GM18907 (cell line): ENCODE data around the gene MYOM3.

Experiments
- ATAC-seq: cut with Tn5 transposase; IDR thresholded peaks from one replicate; pipeline ENCODE4 v1.9.1; 2021; ENCODE audit warnings: mild to moderate bottlenecking, moderate library complexity; ENCODE audit not compliant: unreplicated experiment

MYOM3 gene

DNA sequence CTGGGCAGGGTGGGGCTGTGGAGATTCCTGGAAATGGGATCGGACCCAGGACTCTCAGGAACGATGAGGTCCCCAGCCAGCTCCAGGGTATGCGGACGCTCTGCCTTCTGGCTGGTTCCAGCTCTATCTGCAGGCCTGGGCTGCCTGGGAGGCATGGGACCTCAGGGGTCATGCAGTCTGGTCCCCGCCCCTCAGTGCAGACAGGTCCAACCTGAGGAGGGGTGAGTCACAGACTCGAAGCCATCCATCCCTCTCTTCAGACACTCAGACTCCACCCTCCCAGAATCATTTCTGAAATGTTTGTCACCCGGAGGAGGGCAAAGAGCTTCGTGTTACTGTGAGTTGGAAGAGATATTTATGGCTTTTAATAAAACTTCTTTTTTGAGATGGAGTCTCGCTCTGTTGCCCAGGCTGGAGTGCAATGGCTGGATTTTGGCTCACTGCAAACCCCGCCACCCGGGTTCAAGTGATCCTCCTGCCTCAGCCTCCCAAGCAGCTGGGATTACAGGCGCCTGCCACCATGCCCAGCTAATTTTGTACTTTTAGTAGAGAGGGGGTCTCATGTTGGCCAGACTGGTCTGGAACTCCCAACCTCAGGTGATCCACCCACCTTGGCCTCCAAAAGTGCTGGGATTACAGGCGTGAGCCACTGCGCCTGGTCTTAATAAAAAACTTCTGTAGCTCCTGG is 5.9 kb upstream of the MYOM3 start:
- ATAC-seq: no peak

DNA sequence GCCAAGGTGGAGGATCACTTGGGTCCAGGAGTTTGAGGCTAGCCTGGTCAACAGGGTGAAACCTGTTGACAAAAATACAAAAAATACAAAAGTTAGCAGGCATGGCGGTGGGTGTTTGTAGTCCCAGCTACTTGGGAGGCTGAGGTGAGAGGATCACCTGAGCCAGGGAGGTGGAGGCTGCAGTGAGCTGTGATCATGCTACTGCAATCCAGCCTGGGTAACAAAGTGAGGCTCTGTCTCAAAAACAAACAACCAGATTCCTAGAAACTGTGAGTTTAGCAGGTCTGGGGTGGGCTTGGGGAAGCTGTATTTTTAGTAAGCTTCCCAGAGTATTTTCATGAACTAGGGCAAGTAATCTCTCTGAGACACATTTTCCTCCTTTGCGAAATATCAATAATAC is 5.2 kb upstream of the MYOM3 start:
- no peak for ATAC-seq

DNA sequence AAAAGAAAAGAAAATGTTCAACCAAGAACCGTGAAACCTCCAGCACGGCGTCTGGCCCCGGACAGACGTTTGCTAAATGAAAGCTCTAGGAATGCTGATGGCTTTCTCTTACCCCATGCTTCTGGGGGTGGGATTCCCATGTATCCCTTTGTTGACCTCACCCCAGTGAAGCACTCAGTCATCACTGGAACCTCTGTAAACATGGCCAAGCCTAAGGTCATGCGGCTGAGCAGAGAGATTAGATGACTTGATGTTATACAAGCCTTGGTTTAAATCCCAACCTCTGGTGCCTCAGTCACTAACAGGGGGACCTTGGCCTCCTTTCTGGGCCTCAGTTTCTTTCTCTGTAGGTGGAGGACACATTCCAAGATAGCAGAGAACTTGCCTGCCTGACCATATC is 2.8 kb upstream of the MYOM3 start:
- ATAC-seq: no peak

DNA sequence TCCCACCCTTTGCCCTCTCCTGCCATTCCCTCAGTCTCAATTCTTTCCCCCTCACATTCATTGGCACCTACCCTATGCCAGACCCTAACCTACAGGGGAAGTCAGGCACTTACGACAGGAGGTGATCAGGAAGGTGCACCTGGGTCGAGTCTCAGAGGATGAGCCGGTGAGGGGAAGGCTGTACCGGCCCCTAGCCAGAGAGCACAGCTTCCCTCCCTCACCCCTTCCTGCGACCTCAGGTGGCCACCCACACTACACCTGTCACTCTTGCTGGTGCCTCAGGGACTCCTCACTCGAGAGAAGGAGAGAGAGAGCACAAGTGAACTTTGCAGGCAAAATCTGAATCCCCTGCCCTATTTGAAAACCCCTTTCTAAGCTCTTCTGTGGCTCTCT is 1.7 kb upstream of the MYOM3 start:
- ATAC-seq: no peak

DNA sequence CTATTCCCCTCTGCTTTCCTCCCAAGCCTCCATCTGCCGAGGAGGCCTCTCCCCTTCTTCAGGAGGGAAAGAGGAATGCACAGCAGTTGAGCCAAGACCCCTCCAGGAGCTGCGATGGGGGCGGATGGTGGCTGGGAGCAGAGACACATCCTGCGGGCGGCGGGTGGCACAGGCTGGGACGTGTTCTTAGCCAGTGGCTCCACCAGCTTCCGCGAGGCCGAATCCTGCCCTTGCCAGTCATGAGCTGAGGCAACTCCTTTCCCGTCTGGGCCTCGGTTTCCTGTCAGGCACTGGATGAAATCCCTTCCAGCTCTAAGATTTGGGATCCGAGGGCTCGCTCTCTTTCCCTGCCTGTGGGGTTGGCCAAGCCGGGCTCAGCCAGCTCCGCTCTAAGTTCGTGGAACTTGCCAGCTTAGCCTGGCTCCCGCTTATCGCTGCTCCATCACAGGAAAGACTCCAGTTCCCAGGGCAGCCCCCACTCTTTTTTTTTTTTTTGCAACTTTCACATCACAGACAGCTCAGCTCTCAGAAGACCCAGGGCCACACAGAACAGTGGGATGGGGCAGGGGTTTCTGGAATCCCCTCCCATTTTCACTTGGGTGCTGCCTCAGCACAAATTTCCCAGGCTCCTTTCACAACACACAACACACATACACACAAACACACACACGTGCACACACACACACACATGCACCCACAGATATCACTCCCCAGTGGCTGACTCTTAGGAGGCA is 506 bp downstream of the MYOM3 start:
- ATAC-seq: no peak

DNA sequence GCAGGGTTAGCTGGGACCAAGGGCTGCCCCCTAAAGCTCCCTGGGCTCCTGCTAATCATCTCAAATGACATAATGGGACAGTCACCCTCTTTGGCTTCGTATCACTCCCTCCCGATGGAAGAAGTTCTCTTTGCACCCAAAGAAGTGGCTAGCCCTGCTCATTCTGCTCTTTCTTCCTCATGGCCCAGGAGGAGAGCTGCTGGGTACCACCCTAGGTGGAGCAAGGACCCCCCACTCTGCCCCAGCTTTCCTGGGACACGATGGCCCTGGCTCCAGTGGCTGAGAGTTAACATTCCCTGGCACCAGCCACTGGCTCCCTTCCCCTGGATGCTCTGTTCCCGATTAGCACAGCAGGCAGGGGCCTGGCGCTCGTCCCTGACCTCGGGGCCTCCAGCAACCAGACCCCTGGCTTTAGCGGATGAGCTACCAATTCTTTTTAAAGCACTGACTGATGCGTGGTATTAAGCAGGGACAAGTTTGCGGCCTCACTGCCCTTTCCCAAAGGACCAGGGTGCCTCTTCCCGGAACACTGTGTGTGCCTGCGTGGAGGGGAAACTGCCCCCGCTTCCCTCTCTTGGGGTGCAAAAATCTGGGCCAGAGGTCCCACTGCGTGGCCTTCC is 1.2 kb downstream of the MYOM3 start:
- ATAC-seq: no peak

DNA sequence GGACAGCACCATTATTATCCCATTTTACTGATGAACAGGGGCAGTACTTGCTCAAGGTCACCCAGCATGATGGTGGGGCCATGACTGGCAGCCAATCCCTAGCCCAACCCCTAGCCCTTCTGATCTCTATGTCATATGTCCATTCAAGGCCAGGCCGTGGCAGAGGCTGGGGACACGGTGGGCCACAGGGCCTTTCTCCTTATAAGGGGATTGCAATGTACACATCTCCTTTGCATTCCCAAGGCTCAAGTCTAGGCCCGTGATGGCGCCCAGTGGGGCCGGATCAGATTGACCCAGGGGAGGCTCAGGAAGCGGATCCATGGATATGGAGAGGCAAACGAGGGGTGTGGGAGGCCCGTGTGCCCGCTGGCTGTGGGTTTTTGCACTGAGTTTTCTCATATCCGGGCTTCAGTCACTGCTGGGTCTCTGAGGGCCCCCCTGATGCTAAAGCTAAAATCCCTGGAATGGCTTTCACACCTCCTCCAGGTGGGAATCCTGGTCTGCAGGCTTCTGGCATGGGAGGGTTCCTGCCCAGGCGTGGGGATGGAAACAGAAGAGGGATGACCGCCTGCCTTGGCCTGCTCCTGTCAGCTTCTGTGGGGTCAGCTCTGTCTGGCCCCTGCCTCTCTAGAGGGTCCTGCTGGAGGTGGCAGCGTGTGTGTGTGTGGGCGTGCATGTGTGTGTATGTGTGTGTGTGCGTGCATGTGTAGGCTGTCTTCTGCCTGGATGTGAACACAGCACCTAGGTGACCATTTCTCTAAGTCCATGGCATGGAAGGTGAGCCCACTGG is 2.1 kb downstream of the MYOM3 start:
- no peak for ATAC-seq

DNA sequence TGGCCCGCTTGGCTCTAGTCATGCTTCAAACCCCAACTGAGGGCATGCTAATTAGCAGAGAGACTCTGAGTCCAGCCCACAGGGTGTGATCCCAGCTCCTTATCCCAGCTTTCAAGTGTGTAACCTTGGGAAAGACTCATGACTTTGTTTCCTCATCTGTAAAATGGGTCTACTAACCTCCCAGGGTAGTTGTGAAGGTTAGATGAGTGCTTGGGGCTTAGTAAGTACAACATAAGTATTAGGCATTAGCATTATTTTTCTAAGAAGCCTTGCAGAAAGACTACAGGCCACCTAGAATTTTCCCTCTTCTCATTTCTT is 2.8 kb downstream of the MYOM3 start:
- ATAC-seq: no peak

DNA sequence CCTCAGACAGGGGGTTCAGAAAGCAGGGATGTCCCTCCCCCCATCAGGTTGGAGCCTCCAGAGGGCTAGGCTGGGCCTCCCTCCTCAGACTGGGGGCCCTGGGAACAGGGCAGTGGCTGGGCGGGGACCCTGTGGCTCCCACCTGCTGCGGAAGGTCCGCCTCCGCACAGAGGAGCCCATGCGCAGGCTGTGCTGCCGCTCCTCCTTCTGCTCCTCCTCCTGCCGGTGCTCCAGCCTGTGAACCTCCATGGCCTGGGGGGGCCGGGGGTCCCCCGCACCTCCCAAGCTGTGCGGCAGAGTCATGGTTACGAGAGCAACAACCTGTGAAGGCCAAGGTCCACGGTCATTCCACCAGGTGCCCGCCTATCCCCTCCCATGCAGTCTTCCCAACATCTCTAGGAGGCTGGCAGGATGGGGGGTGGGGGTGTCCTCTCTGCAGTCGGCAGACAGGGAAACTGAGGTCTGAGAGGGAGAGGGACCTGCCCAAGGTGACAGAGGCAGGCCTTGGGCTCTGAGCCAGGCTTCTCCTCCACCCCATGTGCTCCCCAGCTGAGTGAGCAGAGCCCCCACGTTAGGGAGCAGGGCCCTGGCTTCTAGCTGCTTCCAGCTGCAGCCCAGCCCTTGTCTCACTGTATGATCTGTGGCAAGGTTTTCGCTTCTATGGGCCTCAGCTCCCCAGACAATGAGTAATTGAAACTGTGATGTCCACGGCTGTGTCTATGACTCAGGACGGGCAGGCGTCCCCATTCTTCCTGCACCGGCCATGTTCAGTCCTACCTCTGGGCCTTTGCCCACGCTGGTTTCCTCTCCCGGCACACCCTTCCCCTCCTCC is 3.4 kb downstream of the MYOM3 start:
- no peak for ATAC-seq

DNA sequence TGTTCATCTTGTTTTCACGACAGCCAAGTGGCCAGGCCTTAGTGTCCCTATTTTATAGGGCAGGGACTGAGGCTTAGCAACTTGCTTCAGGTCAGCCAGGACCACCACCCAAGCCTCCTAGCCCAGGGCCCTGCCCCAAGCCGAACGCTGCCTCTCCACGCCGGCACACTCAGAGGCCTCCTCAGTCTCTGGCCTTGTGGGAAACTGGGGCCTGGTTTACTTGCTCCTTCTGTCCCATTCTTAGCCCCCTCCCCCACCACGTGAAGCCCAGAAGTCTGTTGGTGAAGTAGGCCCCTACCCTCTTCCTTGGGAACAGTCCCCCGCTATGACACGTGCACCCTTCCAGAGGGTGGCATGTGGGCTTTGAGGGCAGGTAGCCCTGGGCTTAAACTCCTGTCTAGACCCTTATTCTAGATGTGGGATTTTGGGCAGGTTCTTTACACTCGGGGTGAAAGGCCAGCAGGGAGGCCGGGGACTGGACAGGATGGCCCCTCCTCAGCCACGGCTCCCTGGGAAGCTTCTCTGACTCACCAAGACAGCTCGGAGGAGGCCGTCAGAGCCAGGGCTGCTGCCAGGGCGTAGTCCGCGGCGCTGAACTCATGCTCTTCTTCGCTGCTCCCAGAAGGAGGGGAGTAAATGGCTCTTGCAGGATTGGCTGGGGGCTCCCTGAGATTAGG is 4.3 kb downstream of the MYOM3 start:
- ATAC-seq: no peak

DNA sequence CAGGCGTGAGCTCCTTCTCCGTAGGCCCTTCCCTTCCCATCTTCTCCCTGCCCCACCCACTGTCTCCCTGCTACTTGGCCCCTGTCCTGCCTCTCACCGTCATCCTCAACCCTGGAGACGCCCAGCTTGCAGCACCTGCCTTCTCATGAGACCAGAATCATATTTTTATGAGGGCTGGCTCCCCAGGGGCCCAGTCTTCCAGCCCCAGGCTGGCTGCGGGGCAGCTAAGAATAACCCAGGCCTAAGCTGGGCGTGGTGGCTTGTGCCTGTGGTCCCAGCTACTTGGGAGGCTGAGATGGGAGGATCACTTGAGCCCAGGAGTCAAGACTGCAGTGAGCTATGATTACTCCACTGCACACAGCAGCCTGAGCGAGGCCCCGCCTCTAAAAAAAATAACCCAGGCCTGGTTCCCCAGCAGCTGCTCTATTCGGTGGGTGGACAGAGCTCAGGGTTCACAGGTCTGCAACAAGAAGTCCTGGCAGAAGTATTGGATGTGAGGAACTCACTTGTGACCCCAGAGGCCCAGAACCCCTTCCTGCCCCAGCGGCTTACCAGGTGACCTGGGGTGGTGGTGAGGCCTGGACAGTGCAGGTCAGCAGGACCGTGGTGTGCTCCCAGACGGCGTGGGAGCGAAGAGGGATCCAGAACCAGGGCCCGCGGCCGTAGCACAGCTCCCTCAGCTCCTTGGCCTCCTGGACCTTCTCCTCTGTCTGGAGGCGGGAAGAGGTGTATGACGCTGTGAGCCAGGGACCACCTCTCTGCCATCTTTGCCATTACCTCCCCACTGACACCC is 6.4 kb downstream of the MYOM3 start:
- no peak for ATAC-seq

DNA sequence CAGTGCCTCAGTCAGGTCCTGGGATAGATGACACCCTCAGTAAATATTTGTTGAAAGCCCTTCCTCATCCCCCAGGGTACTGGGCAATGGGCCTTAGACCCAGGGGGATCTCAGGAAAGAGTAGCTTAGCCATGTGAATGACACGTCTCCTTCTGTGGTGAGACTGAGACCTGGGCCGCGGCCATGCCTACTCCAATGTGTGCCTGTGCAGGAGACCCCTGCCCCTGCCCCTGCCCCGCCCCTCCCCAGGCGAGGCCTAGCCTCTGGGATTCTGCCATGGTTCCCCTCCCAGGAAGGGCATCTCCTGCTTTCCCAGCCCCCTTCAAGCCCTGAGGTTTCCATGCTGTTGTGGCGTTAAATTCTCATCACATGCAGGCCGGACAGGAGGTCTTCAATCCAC is 7.1 kb downstream of the MYOM3 start:
- ATAC-seq: no peak

DNA sequence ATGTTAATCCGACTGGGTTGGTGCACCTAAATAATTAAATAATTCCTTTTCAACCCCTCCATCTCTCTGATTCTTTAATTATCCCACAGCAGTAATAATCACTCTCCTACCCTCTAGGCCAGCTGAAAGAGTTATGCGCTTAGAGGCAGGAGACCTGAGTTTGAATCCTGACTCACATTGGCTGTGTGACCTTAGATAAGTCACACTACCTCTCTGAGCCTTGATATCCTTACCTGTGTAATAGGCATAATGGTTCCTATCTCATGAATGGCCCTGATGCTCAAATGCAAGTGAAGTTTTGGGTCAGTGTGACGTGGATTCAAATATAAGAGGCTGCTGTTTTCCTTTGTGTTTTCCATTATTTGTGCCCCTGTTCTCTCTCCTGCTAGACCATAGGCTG is 8.1 kb downstream of the MYOM3 start:
- no peak for ATAC-seq

DNA sequence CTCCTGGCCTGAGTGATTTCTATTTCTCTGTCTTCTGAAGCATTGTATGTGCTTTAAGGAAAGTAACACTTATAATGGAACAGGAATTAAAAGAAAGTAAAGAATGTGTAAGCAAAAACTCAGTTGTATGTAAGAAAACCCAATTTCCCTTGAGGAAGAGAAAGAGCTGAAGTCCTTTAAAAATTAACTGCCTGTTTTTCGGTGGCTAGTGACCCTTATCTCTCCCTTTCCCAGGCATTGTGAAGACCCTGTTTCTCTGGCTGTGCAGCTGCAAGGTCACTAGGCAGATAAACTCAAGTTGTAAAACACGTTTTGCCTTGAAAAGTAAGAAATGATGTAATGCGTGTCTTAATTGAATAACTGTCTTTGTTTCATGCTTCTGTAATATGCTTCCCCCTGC is 8.5 kb downstream of the MYOM3 start:
- ATAC-seq: no peak

DNA sequence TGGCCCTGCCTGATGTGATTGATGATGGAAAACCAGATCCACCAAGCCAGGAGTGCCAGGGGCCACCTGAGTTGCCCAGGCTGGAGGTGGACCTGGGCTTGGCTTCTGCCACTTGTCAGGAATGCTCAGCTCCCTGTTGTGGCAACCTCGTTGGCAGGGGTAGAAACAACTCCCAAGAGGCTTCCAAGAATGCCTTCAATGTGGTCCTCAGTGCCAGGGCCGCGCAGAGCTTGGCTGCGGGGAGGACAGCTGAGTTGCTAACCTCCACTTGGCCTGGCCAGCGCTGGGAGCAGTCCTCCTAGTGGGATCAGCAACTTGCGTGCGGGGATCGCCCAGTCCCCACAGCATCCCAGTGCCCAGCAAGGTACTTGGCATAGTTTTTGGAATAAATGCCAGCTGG is 9.0 kb downstream of the MYOM3 start:
- ATAC-seq: no peak

DNA sequence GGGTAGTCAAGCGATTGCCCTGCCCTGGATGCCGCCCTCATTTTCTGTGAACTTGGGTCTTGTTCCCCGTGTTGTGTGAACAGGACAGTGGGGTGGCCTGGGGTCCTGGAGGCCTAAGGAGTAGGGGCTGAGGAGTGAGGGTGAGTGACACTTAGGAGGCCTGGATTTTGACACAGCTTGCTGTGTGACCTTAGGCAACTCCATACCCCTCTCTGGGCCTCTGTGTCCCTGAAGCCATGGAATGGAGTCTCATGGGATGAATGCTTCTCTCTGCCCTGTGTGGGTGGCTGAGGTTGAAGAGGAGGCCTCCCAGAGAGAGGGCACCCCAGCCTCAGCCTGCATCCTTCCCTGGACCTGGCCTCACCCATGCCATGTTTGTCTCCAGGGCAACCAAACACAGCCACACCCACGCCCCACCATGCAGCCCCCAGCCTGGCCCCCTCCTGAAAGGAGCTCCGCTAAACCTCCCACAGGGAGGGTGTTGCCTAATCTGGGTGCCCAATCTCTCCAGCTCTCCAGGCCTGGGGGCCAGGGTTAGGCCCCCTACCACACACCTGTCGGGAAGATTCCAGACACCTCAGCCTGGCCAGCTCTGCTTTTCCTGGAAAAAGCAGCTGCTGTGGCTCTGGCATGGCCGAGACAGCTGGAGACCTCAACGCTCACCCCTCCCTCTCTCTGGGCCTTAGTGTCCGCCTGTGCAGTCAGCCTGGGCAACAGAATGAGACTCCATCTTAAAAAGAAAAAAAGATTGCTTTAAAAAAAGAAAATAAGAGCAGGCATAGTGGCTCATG is 9.9 kb downstream of the MYOM3 start:
- ATAC-seq: no peak

DNA sequence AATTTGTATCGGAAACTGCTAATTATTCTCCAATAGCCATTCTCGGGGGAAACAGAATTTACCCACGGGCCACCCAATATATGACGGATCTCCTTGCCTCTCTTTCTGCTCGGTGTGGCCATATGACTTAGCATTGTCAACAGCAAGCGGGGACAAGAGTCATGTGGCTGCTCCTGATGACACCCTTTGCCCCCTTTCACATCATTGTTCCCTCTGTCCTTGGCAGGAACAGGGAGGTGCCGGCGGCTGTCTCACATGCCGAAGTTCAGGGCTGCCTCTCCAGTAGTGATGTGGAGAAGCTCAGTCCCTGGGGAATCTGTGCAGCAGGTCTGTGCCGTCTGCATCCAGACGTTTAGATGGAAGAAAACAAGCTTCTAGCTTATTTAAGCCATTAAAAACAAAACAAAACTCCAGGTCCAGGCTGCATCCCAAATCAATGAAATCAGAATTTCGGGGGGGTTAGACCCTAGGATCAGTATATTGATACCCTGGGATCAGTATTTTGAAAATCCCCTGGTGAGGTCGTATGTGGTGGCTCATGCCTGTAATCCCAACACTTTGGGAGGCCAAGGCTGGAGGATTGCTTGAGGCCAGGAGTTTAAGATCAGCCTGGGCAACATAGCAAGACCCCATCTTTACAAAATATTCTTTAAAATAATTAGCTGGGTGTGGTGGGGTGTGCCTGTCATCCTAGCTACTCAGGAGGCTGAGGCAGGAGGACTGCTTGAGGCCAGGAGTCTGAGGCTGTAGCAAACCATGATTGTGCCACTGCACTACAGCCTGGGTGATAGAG is 10.8 kb downstream of the MYOM3 start:
- ATAC-seq: no peak
